Measurements from ENCODE around the gene TBX10.

TBX10 gene

DNA sequence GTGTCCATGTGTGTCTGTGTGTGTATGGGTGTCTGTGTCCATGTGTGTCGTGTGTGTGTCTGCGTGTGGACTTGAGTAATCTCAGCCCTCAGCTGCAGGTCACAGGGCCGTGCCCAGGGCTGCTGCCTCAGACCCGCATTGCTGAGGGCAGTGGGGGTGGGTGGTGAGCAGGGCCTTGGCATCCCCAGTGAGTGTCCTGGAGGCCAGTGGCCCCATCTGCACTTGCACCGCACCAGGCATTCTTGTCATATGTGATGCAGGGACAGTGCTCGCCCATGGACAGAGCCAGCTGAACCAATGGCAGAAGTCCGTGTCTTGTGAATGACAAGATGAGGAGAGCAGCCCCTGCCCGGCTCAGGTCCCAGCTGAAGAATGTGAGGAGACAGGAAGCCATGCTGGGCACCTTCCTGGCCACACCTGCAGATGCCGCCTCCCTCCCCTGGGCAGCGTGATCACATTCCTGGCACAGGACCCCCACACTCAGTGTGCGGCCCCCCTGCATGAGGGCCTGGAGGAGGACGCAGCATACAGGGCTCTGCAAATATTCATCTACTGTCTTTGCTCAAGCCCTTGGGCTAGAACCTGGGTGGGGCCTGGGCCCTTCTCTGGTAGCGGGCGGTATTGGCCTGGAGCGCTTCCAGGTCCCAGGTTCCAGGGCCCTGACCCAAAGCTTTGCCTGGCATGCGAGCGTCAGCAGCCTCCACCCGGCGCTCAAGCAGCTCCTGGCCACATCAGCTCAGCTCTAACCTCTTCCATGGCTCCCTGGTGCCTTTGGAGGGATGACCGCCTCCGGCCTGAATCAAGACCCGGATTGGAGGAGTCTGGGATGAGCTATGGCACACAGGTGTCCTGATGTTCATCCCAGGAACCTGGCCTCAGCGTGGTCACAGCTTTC, 31.0 kb upstream of the TBX10 start:
- Histone ChIP-seq H3K4me1 (no peaks in the 10 kb centered on the region), H3K4me3 (ENCODE audit: low read depth, low read length) (no peak overlapping the region), H3K27me3 (peaks cover 25% of the 10 kb centered on the region), H3K36me3 (no peaks in the 10 kb centered on the region), H3K9me3 (no peaks in the 10 kb centered on the region; the same call in 1 of the 2 replicates)
- TF ChIP-seq, protein P1, sequence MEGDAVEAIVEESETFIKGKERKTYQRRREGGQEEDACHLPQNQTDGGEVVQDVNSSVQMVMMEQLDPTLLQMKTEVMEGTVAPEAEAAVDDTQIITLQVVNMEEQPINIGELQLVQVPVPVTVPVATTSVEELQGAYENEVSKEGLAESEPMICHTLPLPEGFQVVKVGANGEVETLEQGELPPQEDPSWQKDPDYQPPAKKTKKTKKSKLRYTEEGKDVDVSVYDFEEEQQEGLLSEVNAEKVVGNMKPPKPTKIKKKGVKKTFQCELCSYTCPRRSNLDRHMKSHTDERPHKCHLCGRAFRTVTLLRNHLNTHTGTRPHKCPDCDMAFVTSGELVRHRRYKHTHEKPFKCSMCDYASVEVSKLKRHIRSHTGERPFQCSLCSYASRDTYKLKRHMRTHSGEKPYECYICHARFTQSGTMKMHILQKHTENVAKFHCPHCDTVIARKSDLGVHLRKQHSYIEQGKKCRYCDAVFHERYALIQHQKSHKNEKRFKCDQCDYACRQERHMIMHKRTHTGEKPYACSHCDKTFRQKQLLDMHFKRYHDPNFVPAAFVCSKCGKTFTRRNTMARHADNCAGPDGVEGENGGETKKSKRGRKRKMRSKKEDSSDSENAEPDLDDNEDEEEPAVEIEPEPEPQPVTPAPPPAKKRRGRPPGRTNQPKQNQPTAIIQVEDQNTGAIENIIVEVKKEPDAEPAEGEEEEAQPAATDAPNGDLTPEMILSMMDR (IDR thresholded peaks at IDR 0.05; ENCODE audit: low read depth, low read length): no peak
- DNase-seq: no peak

DNA sequence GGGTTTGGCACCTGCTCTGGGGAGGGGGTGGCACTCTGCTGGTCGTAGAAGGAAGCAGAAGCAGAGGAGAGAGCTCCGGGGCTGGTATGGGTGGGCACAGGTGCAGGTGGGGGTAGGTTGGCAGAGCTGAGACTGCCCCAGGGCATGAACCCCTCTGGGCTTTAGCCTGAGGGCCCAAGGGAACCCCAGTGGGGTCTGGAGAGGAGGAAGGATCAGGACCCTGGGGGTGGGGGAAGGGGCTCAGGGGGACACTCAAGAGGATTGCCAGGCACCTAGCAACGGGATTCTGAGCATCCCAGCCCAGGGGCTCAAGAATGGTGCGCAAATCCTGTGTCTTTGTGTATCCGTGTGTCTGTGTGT, 28.6 kb upstream of the TBX10 start:
- no peaks in the 10 kb centered on the region for H3K9me3 ChIP-seq
- peaks cover 6% of the 10 kb centered on the region for H3K27me3 ChIP-seq
- no peaks in the 10 kb centered on the region for H3K4me1 ChIP-seq
- no peak overlapping the region for H3K4me3 ChIP-seq (ENCODE audit: low read depth, low read length)
- TF ChIP-seq, protein P1 (IDR thresholded peaks at IDR 0.05; ENCODE audit: low read depth, low read length): no peak
- DNase-seq: no peak
- H3K36me3 ChIP-seq: no peaks in the 10 kb centered on the region

DNA sequence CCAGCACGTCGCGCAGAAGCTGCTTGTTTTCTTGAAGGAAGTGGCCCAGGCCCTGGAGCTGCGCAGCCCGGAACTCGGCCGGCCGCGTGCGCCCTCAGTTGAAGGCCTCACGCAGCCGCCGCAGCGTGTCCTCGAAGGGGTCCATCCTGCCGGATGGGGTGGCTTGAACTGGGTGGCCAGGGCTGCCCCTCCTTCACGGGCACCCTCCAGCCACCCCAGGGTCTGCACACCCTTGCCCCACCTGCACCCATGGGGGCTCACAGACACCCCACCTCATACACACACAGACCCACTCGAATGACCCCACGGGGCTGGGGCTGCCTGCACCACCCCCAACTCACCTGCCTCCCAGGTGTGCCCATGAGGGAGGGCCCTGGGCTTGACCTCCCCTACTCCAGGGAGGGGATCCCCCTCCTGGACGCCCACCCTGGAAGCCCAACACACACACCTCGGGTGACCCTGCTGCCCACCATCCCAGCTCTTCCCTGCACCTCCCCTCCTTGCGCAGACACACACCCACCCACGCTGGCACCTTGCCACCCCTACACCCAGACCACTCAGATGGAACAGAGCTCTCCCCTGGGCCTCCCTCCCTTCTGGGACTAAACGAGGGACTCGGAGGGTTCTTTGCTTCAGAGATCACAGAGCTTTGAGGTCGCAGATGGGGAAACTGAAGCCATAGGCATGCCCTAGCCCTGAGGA, 28.1 kb upstream of the TBX10 start:
- Histone ChIP-seq H3K4me3 (ENCODE audit: low read depth, low read length) (no peak overlapping the region), H3K4me1 (no peaks in the 10 kb centered on the region), H3K36me3 (no peaks in the 10 kb centered on the region), H3K27me3 (peaks cover 9% of the 10 kb centered on the region; the same call in 1 of the 2 replicates), H3K9me3 (no peaks in the 10 kb centered on the region)
- TF ChIP-seq, protein P1 (IDR thresholded peaks at IDR 0.05; ENCODE audit: low read depth, low read length): no peak
- no peak for DNase-seq

DNA sequence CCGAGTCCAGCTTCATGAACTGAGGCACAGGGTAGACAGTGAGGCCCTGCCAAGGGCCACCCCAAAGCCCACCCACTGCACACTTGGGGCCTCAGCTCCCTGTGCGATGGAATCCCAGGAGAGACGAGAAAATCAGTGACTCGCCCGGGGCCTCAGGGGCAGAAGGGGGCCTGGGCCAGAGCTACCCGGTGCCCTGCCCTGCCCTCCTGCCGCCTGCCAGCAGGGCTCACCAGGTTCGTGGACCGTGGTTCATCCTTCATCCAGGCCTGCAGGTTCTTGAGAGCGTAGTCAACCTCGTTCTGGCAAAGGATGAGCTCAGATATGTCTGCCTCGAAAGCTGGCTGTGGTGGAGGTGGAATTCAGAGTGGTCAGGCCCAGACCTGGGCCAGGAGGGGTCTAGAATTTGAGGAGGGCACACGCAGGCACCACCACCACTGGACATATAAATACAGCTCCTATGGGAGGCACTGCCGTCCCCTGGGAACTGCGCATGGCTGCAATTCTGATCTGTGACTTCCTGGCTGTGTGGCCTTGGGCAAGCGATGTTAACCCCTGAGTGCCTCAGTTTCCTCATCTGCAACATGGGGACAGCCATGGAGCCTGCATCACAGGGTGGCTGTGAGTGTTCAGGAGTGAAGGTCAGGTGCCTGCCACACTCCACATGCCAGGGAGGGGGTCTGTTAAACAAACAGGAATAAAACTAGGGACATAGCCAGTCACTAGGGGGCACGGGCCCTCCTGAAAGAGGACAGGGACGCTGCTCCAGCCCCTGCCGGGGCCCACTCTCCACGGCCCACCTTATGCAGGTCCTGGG, 27.3 kb upstream of the TBX10 start:
- Histone ChIP-seq H3K27me3 (peaks cover 11% of the 10 kb centered on the region), H3K9me3 (no peaks in the 10 kb centered on the region), H3K36me3 (no peaks in the 10 kb centered on the region), H3K4me1 (no peaks in the 10 kb centered on the region), H3K4me3 (ENCODE audit: low read depth, low read length) (no peak overlapping the region)
- TF ChIP-seq, protein P1 (IDR thresholded peaks at IDR 0.05; ENCODE audit: low read depth, low read length): no peak
- no peak for DNase-seq

DNA sequence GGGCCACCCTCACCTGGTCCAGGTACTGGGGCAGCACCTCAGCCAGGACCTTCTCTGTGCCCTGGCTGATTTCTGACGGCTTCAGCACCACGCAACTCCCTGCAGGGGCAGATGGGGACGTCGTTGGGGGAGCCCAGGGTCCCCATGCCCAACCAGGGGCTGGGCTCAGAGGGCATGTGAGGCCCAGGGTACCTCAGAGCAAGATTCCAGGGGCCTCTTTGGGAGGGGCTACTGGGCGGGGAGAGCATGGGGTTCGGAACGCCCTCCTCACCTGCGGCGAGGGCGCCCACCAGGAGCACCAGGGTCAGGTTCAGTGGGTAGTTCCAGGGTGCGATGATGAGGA, 26.7 kb upstream of the TBX10 start:
- Histone ChIP-seq H3K9me3 (no peaks in the 10 kb centered on the region), H3K36me3 (no peaks in the 10 kb centered on the region), H3K27me3 (peaks cover 15% of the 10 kb centered on the region), H3K4me3 (ENCODE audit: low read depth, low read length) (no peak overlapping the region), H3K4me1 (no peaks in the 10 kb centered on the region)
- no peak for DNase-seq
- TF ChIP-seq, protein P1 (IDR thresholded peaks at IDR 0.05; ENCODE audit: low read depth, low read length): no peak

Data from BE2C (cell line).